Measurements from ENCODE around the gene FPGT.
"Not testable (repeated sequence)": the region's sequence is repeated elsewhere in the genome, so short reads cannot be mapped to it uniquely, and the experiment has no call there.

The FPGT gene
- 3.2 to 3.5 (median 3.3) reads per million in 3 donors for total RNA-seq

DNA sequence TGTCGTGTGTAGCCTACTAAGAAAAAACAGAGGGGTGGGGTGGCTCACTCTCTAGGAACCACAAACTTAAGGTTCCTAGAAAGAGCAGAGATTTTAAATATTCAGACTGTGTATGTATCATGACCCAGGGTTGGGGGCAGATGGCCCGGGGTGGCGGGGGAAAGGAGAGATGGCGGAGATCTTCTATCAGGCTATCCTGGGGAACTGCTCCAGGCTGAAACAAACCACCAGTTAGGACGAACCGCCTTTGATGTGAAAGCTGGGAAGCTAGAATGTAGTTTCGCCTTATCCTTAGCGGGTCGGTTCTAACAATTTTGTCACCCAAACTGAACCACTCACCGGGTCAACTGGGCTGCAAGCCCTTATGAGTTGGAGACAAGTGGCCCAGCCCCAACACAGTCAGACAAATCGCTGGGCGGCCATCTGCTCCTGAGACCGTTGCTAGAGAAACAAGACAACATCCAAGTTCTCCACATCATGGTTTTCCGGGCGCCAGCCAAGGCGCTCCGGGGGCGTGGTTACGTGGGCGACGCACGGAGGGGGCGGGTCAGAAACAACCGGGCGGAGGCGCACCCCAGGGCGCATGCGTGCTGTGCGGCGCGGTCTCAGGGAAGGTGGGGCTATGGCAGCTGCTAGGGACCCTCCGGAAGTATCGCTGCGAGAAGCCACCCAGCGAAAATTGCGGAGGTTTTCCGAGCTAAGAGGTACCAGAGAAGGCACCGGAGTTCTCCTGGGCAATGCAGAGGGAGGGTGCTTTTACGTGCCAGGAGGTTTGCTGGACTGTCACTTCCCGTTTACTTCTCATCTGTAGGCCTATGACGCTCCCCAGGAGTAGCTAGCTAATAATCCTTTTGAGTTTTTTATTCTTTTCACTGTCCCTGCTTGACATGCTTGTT is at the start of gene FPGT, which contains the start of gene LRRIQ3:
FPGT (plus strand) TSS at position 586 of the 896 bp plus-strand sequence; CDS start at position 623, 37 bp downstream.
LRRIQ3 (minus strand) TSS at position 520 of the 896 bp plus-strand sequence. CDS start 14,492 bp downstream, outside the sequence.
- Histone ChIP-seq H3K9me3 (ENCODE audit: control insufficient read depth, low read length) (no peaks in the 10 kb centered on the region), H3K4me3 (ENCODE audit: insufficient read depth, low read depth, low read length, poor library complexity, severe bottlenecking) (peak within 1 kb of the TSS; percentile 62), H3K27ac (ENCODE audit: insufficient read depth, low read length, poor library complexity, severe bottlenecking) (peak within 1 kb of the TSS; percentile 69), H3K27me3 (replicated peaks; ENCODE audit: control insufficient read depth, insufficient read depth, low read length, poor library complexity, severe bottlenecking) (no peaks in the 10 kb centered on the region), H3K4me1 (ENCODE audit: control insufficient read depth, insufficient read depth, low read length, poor library complexity, severe bottlenecking) (peaks cover 3% of the 10 kb centered on the region), H3K36me3 (ENCODE audit: control insufficient read depth, insufficient read depth, low read length) (no peaks in the 10 kb centered on the region)
- peak; percentile 91 to 94 (median 93) for DNase-seq

DNA sequence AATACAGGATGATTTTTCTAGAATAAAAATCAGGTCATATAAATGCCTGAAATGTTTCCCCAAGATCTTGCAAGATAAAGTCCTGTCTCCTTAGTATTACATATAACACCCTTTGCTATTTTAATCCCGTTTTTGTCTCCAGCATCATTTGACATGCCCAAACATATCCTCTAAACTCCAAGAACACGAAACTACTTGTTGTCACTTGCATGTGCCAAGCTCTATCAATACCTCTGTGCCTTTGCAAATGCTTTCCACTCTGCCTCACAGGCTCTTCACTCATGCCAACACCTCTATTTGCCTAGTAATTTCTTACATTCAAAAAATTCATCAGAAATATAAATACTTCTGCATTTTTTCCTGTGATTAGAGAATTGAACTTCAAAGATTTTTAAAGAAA is 38.0 kb upstream of the FPGT start:
- H3K4me1 ChIP-seq (ENCODE audit: control insufficient read depth, insufficient read depth, low read length, poor library complexity, severe bottlenecking) = no peaks in the 10 kb centered on the region
- H3K4me3 ChIP-seq (ENCODE audit: insufficient read depth, low read depth, low read length, poor library complexity, severe bottlenecking) = no peak overlapping the region
- H3K27me3 ChIP-seq (replicated peaks; ENCODE audit: control insufficient read depth, insufficient read depth, low read length, poor library complexity, severe bottlenecking) = no peaks in the 10 kb centered on the region
- H3K27ac ChIP-seq (ENCODE audit: insufficient read depth, low read length, poor library complexity, severe bottlenecking) = no peak overlapping the region
- H3K9me3 ChIP-seq (ENCODE audit: control insufficient read depth, low read length) = no peaks in the 10 kb centered on the region
- H3K36me3 ChIP-seq (ENCODE audit: control insufficient read depth, insufficient read depth, low read length) = no peaks in the 10 kb centered on the region
- DNase-seq = no peak

DNA sequence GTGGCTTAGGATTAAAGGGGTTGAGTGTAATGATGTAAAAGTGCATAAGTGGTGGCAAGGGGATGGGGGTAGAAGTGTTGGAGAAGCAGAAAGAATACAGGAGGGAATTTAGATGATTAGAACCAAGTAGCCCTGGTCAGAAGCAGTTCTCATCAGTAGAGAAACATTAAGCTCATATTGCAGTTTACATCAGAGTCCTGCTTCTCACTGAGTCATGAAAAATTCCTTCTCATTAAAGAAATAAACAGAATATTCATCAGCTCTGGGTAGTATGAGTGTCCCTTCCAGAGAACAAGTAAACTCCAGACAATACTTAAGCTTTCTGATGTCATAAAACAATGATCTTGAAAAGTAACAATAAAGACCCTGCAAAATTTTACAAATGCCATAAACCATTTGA is 36.5 kb upstream of the FPGT start:
- DNase-seq = no peak
- H3K36me3 ChIP-seq (ENCODE audit: control insufficient read depth, insufficient read depth, low read length) = no peaks in the 10 kb centered on the region
- no peak overlapping the region for H3K4me3 ChIP-seq (ENCODE audit: insufficient read depth, low read depth, low read length, poor library complexity, severe bottlenecking)
- H3K27ac ChIP-seq (ENCODE audit: insufficient read depth, low read length, poor library complexity, severe bottlenecking) = no peak overlapping the region
- H3K9me3 ChIP-seq (ENCODE audit: control insufficient read depth, low read length) = no peaks in the 10 kb centered on the region
- no peaks in the 10 kb centered on the region for H3K27me3 ChIP-seq (replicated peaks; ENCODE audit: control insufficient read depth, insufficient read depth, low read length, poor library complexity, severe bottlenecking)
- no peaks in the 10 kb centered on the region for H3K4me1 ChIP-seq (ENCODE audit: control insufficient read depth, insufficient read depth, low read length, poor library complexity, severe bottlenecking)

DNA sequence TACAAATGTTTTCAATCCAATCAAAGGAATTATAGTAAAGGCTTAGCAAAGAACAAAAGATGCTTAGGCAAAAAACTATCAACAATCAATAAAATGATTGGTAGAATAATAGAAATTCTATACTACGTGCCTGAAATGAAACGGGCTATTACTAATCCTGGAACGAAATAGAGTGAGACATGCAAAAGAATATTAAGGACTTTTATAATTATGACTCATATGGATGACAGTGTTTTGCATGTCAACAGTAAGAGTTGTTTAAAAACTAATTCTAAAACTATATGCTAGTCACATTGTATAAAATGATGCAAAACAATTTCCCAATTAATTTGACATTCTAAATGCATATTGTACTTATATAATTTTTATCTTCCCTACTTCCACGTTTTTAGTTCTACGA is 35.7 kb upstream of the FPGT start:
- Histone ChIP-seq H3K4me1 (ENCODE audit: control insufficient read depth, insufficient read depth, low read length, poor library complexity, severe bottlenecking) (no peaks in the 10 kb centered on the region), H3K27me3 (replicated peaks; ENCODE audit: control insufficient read depth, insufficient read depth, low read length, poor library complexity, severe bottlenecking) (no peaks in the 10 kb centered on the region), H3K36me3 (ENCODE audit: control insufficient read depth, insufficient read depth, low read length) (no peaks in the 10 kb centered on the region), H3K4me3 (ENCODE audit: insufficient read depth, low read depth, low read length, poor library complexity, severe bottlenecking) (no peak overlapping the region), H3K27ac (ENCODE audit: insufficient read depth, low read length, poor library complexity, severe bottlenecking) (no peak overlapping the region), H3K9me3 (ENCODE audit: control insufficient read depth, low read length) (no peaks in the 10 kb centered on the region)
- DNase-seq = no peak

DNA sequence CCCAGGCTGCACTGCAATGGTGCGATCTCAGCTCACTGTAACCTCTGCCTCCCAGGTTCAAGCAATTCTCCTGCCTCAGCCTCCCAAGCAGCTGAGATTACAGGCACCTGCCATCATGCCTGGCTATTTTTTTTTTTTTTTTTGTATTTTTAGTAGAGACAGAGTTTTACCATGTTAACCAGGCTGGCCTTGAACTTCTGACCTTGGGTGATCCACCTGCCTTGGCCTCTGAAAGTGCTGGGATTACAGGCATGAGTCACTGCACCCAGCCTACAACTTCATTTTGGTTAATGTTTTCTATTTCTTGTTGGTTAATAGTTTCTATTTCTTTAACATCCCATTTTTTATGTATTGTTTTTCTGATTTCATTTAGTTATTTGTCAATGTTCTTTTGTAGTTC is 23.6 kb upstream of the FPGT start:
- not testable (repeated sequence) for H3K27ac ChIP-seq (ENCODE audit: insufficient read depth, low read length, poor library complexity, severe bottlenecking); DNase-seq; H3K9me3 ChIP-seq (ENCODE audit: control insufficient read depth, low read length); H3K36me3 ChIP-seq (ENCODE audit: control insufficient read depth, insufficient read depth, low read length); H3K27me3 ChIP-seq (replicated peaks; ENCODE audit: control insufficient read depth, insufficient read depth, low read length, poor library complexity, severe bottlenecking); H3K4me3 ChIP-seq (ENCODE audit: insufficient read depth, low read depth, low read length, poor library complexity, severe bottlenecking); H3K4me1 ChIP-seq (ENCODE audit: control insufficient read depth, insufficient read depth, low read length, poor library complexity, severe bottlenecking)

DNA sequence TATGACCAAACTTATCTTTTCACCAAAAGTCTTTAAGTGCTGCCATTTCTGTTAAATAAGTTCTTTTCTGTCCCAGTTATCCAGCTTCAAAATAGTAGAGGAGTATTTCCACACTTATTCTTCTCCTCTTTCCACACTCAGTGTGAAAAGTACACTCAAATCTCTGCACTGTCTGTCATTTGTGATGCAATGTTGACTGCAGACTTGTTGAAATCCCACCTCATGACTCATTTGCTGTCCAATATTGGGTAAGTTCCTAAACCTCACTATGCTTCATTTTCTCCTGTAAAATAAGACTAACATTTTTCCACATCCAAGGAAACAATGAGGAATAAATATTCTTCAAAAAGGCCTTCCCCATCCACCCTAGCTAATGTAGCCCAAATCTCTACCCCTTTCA is 17.6 kb upstream of the FPGT start:
- H3K4me3 ChIP-seq (ENCODE audit: insufficient read depth, low read depth, low read length, poor library complexity, severe bottlenecking) = no peak overlapping the region
- H3K9me3 ChIP-seq (ENCODE audit: control insufficient read depth, low read length) = no peaks in the 10 kb centered on the region
- H3K4me1 ChIP-seq (ENCODE audit: control insufficient read depth, insufficient read depth, low read length, poor library complexity, severe bottlenecking) = no peaks in the 10 kb centered on the region
- no peaks in the 10 kb centered on the region for H3K27me3 ChIP-seq (replicated peaks; ENCODE audit: control insufficient read depth, insufficient read depth, low read length, poor library complexity, severe bottlenecking)
- H3K27ac ChIP-seq (ENCODE audit: insufficient read depth, low read length, poor library complexity, severe bottlenecking) = no peak overlapping the region
- peaks cover 3% of the 10 kb centered on the region for H3K36me3 ChIP-seq (ENCODE audit: control insufficient read depth, insufficient read depth, low read length)
- no peak for DNase-seq

DNA sequence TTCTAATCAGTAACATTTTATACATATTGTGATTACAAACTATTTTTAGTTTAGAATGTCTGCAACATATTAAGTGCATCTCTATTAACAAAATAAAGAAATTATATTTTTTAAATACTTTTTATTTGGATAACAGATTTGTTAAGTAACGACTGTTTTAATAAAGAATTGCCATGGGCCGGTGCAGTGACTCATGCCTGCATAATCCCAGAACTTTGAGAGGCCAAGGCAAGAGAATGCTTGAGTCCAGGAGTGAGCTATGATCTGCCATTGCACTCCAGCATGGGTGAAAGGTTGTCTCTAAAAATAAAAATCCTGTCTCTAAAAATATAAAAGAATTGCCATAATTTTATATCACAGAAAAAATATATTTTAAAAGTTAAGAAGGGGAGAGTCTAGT is 4.1 kb upstream of the FPGT start:
- no peaks in the 10 kb centered on the region for H3K27me3 ChIP-seq (replicated peaks; ENCODE audit: control insufficient read depth, insufficient read depth, low read length, poor library complexity, severe bottlenecking)
- DNase-seq = no peak
- H3K4me1 ChIP-seq (ENCODE audit: control insufficient read depth, insufficient read depth, low read length, poor library complexity, severe bottlenecking) = peaks cover 3% of the 10 kb centered on the region
- H3K27ac ChIP-seq (ENCODE audit: insufficient read depth, low read length, poor library complexity, severe bottlenecking) = no peak overlapping the region
- H3K4me3 ChIP-seq (ENCODE audit: insufficient read depth, low read depth, low read length, poor library complexity, severe bottlenecking) = no peak overlapping the region
- H3K9me3 ChIP-seq (ENCODE audit: control insufficient read depth, low read length) = no peaks in the 10 kb centered on the region
- H3K36me3 ChIP-seq (ENCODE audit: control insufficient read depth, insufficient read depth, low read length) = no peaks in the 10 kb centered on the region

DNA sequence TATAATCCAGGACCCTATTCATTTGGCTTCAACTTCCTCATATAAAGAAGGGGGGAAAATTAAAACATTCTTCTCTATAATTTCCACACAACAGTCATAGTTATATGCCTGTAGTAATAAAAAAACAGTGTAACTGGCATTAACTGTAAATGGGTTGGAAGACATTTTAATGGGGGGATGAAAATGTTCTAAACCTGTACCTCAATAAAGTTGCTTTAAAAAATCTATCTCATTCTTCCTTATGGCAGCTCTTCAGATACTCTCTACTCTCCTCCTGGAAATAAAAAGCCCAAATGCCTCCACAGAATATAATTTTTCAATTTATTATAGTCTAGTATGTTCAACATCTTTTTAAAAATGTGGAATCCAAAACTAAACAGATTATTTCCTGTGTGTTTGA is 2.7 kb upstream of the FPGT start:
- Histone ChIP-seq H3K36me3 (ENCODE audit: control insufficient read depth, insufficient read depth, low read length) (no peaks in the 10 kb centered on the region), H3K9me3 (ENCODE audit: control insufficient read depth, low read length) (no peaks in the 10 kb centered on the region), H3K4me3 (ENCODE audit: insufficient read depth, low read depth, low read length, poor library complexity, severe bottlenecking) (no peak overlapping the region), H3K27me3 (replicated peaks; ENCODE audit: control insufficient read depth, insufficient read depth, low read length, poor library complexity, severe bottlenecking) (no peaks in the 10 kb centered on the region), H3K4me1 (ENCODE audit: control insufficient read depth, insufficient read depth, low read length, poor library complexity, severe bottlenecking) (peaks cover 3% of the 10 kb centered on the region), H3K27ac (ENCODE audit: insufficient read depth, low read length, poor library complexity, severe bottlenecking) (no peak overlapping the region)
- no peak for DNase-seq

DNA sequence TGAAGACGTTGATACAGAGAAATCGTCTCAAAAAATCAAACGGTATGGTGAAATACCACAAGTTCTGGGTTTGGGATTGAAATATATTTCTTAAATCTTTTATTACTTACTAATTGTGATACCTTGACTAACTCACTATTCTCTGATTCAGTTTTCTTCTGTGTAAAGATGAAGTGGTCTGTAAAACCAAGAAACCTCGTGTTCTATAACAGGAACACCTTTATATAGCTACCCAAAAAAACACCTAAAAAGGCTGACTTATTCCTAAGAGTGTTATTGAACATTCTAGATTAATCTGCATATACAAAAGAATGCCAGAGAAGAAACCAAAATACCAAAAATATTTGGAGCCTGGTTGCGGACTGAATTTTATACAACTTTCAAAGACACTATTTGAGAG is 787 bp upstream of the FPGT start:
- H3K4me1 ChIP-seq (ENCODE audit: control insufficient read depth, insufficient read depth, low read length, poor library complexity, severe bottlenecking) = peaks cover 3% of the 10 kb centered on the region
- peak overlapping the region; percentile 69 for H3K27ac ChIP-seq (ENCODE audit: insufficient read depth, low read length, poor library complexity, severe bottlenecking)
- no peak for DNase-seq
- no peaks in the 10 kb centered on the region for H3K36me3 ChIP-seq (ENCODE audit: control insufficient read depth, insufficient read depth, low read length)
- no peaks in the 10 kb centered on the region for H3K27me3 ChIP-seq (replicated peaks; ENCODE audit: control insufficient read depth, insufficient read depth, low read length, poor library complexity, severe bottlenecking)
- H3K9me3 ChIP-seq (ENCODE audit: control insufficient read depth, low read length) = no peaks in the 10 kb centered on the region
- H3K4me3 ChIP-seq (ENCODE audit: insufficient read depth, low read depth, low read length, poor library complexity, severe bottlenecking) = peak overlapping the region; percentile 62

DNA sequence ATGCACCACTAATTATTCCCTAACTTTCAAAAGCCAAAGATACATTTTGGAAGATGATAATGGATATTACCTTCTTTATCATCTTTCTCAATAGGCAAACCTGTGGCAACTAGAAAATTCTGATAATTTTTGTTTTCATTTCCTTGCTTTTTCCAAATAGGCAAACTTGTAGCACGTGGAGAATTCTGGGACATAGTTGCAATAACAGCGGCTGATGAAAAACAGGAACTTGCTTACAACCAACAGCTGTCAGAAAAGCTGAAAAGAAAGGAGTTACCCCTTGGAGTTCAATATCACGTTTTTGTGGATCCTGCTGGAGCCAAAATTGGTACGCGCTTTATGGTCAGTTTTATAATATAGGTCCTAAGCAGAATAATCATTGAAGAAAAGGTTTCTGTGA is 1.5 kb downstream of the FPGT start:
- Histone ChIP-seq H3K4me3 (ENCODE audit: insufficient read depth, low read depth, low read length, poor library complexity, severe bottlenecking) (no peak overlapping the region), H3K27ac (ENCODE audit: insufficient read depth, low read length, poor library complexity, severe bottlenecking) (no peak overlapping the region), H3K36me3 (ENCODE audit: control insufficient read depth, insufficient read depth, low read length) (no peaks in the 10 kb centered on the region), H3K27me3 (replicated peaks; ENCODE audit: control insufficient read depth, insufficient read depth, low read length, poor library complexity, severe bottlenecking) (no peaks in the 10 kb centered on the region), H3K4me1 (ENCODE audit: control insufficient read depth, insufficient read depth, low read length, poor library complexity, severe bottlenecking) (peaks cover 3% of the 10 kb centered on the region), H3K9me3 (ENCODE audit: control insufficient read depth, low read length) (no peaks in the 10 kb centered on the region)
- no peak for DNase-seq
